Measurements from ENCODE around the gene ITIH1.

ITIH1 gene

DNA sequence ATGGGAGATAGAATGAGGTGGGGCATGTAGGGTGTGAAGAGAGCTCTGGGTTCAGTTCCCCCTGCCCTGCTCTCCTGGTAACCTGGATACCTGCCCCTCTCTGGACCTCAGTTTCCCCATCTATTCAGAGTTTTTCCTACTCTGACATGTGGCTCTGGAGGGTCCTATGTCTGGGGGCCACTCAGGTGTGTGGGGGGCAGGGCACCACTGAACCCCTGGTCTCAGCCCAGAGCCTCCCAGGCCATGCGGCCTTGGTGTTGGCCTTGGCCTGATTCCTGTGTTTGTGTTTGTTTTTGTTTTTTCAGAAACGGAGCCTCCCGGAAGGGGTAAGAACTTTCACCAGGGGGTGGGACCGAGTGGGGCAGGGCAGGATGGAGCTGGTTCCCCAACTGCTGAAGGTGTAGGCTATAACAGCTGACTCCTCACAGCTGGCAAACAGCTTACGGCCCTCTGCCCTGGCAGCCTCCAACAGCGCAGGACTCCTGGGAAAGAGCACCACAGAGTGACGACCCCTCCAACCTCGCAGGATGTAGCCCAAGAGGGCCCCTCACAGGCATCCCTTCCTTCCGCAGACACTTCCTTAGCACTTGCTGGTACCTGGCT lies 18.0 kb downstream of the ITIH1 start:
- 0 out of 2 replicates have a peak, but pooled peaks cover 4% of the 10 kb centered on the region for H3K36me3 ChIP-seq
- TF ChIP-seq Cebpa-rat (IDR thresholded peaks at IDR 0.05) = no peak
- H3K4me2 ChIP-seq = peak overlapping the region; percentile 90
- no peaks in the 10 kb centered on the region for H3K27me3 ChIP-seq
- H3K9me3 ChIP-seq = no peaks in the 10 kb centered on the region
- no peaks in the 10 kb centered on the region for H4K20me1 ChIP-seq
- H3K27ac ChIP-seq = peak overlapping the region; percentile 93
- no peak overlapping the region for H3K4me3 ChIP-seq
- peak overlapping the region; percentile 79 for H3K9ac ChIP-seq
- peaks cover 95% of the 10 kb centered on the region for H3K4me1 ChIP-seq

DNA sequence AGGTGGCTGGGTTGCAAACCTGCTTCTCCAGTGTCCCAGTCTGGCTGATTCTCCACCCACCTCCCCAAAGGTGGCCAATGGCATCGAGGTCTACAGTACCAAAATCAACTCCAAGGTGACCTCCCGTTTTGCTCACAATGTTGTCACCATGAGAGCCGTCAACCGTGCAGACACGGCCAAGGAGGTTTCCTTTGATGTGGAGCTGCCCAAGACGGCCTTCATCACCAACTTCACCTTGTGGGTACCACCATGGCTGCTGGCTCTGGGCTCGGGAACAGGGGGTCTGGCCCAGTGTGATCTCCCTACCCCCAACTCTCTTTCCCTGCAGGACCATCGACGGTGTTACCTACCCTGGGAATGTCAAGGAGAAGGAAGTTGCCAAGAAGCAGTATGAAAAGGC lies 19.0 kb downstream of the ITIH1 start:
- no peak for TF ChIP-seq Cebpa-rat (IDR thresholded peaks at IDR 0.05)
- Histone ChIP-seq H3K27me3 (no peaks in the 10 kb centered on the region), H3K27ac (peak overlapping the region; percentile 93; the same call in 1 of the 2 replicates), H4K20me1 (no peaks in the 10 kb centered on the region), H3K9ac (no peak overlapping the region), H3K4me1 (peaks cover 85% of the 10 kb centered on the region), H3K4me2 (peak overlapping the region; percentile 90), H3K4me3 (no peak overlapping the region), H3K36me3 (peaks cover 8% of the 10 kb centered on the region; the same call in 1 of the 2 replicates), H3K9me3 (no peaks in the 10 kb centered on the region)

GRCh38 chr3:52798376-52798977 lies 21.1 kb downstream of the ITIH1 start:
- H3K4me1 ChIP-seq = peaks cover 69% of the 10 kb centered on the region
- H3K27me3 ChIP-seq = no peaks in the 10 kb centered on the region
- H3K9me3 ChIP-seq = no peaks in the 10 kb centered on the region
- TF ChIP-seq Cebpa-rat (IDR thresholded peaks at IDR 0.05) = no peak
- no peak overlapping the region for H3K9ac ChIP-seq
- H4K20me1 ChIP-seq = no peaks in the 10 kb centered on the region
- H3K4me2 ChIP-seq = peak overlapping the region; percentile 19; the same call in 1 of the 2 replicates
- H3K27ac ChIP-seq = peak overlapping the region; percentile 49; the same call in 1 of the 2 replicates
- peaks cover 8% of the 10 kb centered on the region; the same call in 1 of the 2 replicates for H3K36me3 ChIP-seq
- no peak overlapping the region for H3K4me3 ChIP-seq

DNA sequence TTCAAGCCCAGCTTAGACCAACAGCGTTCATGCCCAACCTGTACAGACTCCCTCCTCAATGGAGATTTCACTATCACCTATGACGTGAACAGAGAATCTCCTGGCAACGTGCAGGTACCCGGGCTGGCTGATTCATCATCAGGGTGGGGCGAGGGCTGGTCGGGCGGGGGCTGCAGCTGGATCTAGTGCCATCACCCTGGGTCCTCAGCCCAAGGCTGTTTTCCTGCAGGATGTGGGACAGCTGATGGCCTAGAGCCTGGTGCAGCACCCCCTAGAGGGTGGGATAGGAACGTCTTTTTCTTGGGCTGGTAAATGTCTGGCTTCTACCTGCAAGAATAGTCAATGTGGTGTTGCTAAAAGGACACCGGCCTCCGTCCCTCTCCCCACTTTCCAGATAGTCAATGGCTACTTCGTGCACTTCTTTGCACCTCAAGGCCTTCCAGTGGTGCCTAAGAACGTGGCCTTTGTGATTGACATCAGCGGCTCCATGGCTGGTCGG lies 21.6 kb downstream of the ITIH1 start:
- Histone ChIP-seq H3K9me3 (no peaks in the 10 kb centered on the region), H3K9ac (no peak overlapping the region), H3K27me3 (no peaks in the 10 kb centered on the region), H3K27ac (no peak overlapping the region), H3K4me2 (no peak overlapping the region), H3K4me1 (peaks cover 67% of the 10 kb centered on the region), H3K4me3 (no peak overlapping the region), H4K20me1 (no peaks in the 10 kb centered on the region), H3K36me3 (peaks cover 8% of the 10 kb centered on the region; the same call in 1 of the 2 replicates)
- TF ChIP-seq Cebpa-rat (IDR thresholded peaks at IDR 0.05) = no peak

DNA sequence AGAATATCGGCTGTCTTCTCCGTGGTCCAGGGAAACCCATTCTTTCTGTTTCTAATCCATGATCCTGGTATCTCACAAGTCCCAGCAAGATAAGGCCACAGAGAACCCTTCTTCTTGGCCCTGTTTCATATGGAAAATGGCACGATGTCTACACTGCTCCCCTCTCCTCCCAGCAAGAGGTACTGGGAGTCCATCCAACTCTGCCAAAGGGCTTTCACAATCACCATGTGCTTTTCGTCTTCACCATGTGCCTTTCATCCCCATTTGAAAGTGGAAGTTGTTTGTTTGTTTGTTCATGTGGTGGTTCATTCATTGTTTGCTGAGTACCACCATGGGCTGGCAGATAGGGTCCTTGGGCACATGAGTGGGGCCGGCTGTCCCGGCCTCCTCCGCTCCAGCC lies 22.7 kb downstream of the ITIH1 start:
- no peak for TF ChIP-seq Cebpa-rat (IDR thresholded peaks at IDR 0.05)
- H3K4me2 ChIP-seq = no peak overlapping the region

GRCh38 chr3:52801839-52802238 lies 24.4 kb downstream of the ITIH1 start:
- Histone ChIP-seq H3K4me3 (no peak overlapping the region), H3K36me3 (peaks cover 13% of the 10 kb centered on the region; the same call in 1 of the 2 replicates), H4K20me1 (no peaks in the 10 kb centered on the region), H3K9ac (no peak overlapping the region), H3K4me2 (no peak overlapping the region), H3K9me3 (no peaks in the 10 kb centered on the region), H3K4me1 (peaks cover 67% of the 10 kb centered on the region), H3K27ac (0 out of 2 replicates have a peak overlapping the region, but pooled peaks have one; percentile 59), H3K27me3 (no peaks in the 10 kb centered on the region)
- no peak for TF ChIP-seq Cebpa-rat (IDR thresholded peaks at IDR 0.05)

More for the DNA sequence above, 22.7 kb downstream of the ITIH1 start:
- Histone ChIP-seq H3K9ac (peak overlapping the region; percentile 46; the same call in 1 of the 2 replicates), H3K4me3 (no peak overlapping the region), H3K9me3 (no peaks in the 10 kb centered on the region), H3K27ac (peak overlapping the region; percentile 43), H3K36me3 (peaks cover 8% of the 10 kb centered on the region; the same call in 1 of the 2 replicates), H4K20me1 (no peaks in the 10 kb centered on the region), H3K27me3 (no peaks in the 10 kb centered on the region), H3K4me1 (peaks cover 67% of the 10 kb centered on the region)

DNA sequence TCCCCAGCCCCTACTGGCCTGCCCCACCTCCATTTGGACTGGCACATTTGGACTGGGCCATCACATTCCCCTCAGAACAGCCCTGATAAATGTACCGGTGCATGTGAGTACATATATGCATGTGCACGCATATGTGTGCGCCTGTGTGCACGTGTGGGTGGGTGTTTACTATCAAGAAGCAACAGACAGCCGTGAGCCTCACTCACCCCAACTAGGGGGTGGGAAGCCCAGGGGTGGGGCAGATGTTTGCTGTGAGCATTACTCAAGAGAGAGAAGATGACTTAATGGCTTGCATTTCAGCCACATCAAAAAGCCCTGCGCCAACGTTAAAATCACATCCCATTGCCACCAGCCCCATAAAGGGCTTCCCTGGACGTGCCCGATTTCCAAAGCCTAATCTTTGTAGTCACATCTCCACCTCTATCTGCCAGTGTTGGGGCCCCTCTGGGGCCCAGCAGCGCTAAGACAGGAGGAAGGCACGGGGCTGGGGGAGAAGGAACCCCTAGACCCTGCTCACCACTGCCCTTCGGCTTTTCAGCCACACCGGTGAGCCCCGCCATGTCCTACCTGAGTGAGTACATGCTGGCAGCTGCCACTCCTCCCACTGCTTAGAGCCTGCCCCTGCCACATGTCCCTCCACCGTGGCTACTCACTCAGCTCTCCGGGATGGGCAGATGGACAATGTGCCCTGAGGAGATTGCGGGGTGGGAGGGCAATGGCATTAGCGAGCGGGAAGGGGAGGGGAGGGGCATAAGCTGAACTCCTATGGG lies 28.1 kb downstream of the ITIH1 start:
- peaks cover 72% of the 10 kb centered on the region for H3K4me1 ChIP-seq
- peaks cover 20% of the 10 kb centered on the region; the same call in 1 of the 2 replicates for H3K36me3 ChIP-seq
- H3K4me2 ChIP-seq = peak overlapping the region; percentile 93
- no peak for TF ChIP-seq Cebpa-rat (IDR thresholded peaks at IDR 0.05)
- H3K27ac ChIP-seq = peak overlapping the region; percentile 98
- no peaks in the 10 kb centered on the region for H4K20me1 ChIP-seq
- peak overlapping the region; percentile 64 for H3K9ac ChIP-seq
- no peaks in the 10 kb centered on the region for H3K9me3 ChIP-seq
- H3K27me3 ChIP-seq = no peaks in the 10 kb centered on the region
- H3K4me3 ChIP-seq = no peak overlapping the region

DNA sequence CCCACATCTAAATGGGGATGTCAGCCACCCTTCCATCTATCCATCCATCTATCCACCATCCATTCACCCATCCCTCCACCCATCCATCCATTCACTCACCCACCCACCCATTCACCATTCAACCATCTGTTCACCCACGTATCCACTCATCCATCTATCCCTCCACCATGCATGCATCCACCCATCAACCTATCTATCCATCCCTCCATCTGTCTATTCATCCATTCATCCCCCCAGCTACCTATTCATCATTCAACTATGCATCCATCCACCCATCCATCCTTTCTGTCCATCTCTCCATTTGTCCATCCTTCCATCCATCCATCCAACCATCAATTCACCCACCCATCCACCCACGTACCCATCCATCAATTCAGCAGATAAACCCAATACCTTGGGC lies 31.8 kb downstream of the ITIH1 start:
- Histone ChIP-seq H3K27ac (peak overlapping the region; percentile 98), H4K20me1 (no peaks in the 10 kb centered on the region), H3K4me3 (peak overlapping the region; percentile 48; the same call in 1 of the 2 replicates), H3K9me3 (no peaks in the 10 kb centered on the region), H3K9ac (peak overlapping the region; percentile 79), H3K4me1 (peaks cover 100% of the 10 kb centered on the region), H3K27me3 (no peaks in the 10 kb centered on the region), H3K4me2 (peak overlapping the region; percentile 93), H3K36me3 (peaks cover 16% of the 10 kb centered on the region; the same call in 1 of the 2 replicates)
- no peak for TF ChIP-seq Cebpa-rat (IDR thresholded peaks at IDR 0.05)

GRCh38 chr3:52809662-52810377 lies 32.4 kb downstream of the ITIH1 start:
- Histone ChIP-seq H3K4me3 (peak overlapping the region; percentile 48; the same call in 1 of the 2 replicates), H3K4me1 (peaks cover 100% of the 10 kb centered on the region), H3K9me3 (no peaks in the 10 kb centered on the region), H3K9ac (peak overlapping the region; percentile 79), H3K27ac (peak overlapping the region; percentile 98), H3K27me3 (no peaks in the 10 kb centered on the region), H4K20me1 (no peaks in the 10 kb centered on the region), H3K4me2 (peak overlapping the region; percentile 93), H3K36me3 (peaks cover 16% of the 10 kb centered on the region; the same call in 1 of the 2 replicates)
- no peak for TF ChIP-seq Cebpa-rat (IDR thresholded peaks at IDR 0.05)

Data from BLaER1 (cell line).